Bone marrow (tissue), 2 donors: ENCODE data around the gene CEACAM19.
"Not testable (repeated sequence)": the region's sequence is repeated elsewhere in the genome, so short reads cannot be mapped to it uniquely, and the experiment has no call there.

Experiments used
- DNase-seq, 2 donors: peaks; one replicate each; lab custom pipeline; 2025; lab: John Stamatoyannopoulos, UW

Gene CEACAM19

DNA sequence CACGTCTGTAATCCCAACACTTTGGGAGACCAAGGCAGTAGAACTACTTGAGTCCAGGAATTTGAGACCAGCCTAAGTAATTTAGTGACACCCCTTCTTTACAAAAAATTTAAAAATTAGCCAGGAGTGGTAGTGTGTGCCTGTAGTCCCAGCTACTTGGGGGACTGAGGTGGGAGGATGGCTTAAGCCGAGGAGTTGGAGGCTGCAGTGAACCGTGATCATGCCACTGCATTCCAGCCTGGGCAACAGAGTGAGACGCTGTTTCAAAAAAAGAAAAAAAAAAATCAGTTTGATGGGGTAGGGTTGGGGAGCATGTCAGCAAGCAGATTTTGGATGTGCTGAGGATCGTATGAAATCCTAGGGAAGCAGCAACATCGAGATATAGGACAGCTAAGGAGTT is 4.2 kb downstream of the CEACAM19 start:
- no peak for DNase-seq

DNA sequence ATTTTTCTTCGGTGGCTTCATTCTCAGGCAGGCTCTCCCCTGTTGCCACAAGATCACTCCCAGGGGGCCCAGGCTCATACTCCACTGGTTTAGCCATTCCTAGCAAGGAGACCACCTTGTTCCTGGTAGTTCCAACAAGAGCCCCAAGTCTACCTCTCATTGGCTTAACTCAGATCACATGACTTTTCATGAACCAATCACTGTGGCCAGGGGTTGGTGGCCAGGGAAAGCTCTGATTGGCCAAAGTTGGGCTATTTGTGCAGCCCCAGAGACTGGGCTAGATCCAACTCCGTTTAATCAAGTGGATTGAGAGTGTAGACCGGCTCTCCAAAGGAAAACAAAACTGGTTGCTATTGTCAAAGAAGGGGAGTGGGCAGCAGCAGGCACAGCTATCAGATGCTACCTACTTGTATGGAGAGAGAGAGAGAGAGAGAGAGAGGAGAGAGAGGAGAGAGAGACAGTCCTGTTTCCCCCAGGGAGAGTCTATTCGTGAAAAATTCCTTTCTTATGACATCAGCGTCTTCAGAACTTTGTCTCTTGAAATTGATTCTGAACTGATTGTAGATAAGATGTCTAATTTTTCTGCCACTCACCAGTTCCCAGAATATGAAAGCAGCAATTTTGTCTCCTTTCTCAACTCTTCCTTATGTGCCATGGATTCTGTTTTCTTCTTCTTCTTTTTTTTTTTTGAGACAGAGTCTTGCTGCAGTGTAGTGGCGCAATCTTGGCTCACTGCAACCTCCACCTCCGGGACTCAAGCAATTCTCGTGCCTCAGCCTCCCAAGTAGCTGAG is 5.9 kb downstream of the CEACAM19 start:
- DNase-seq = no peak

GRCh38 chr19:44680536-44680935 is 9.3 kb downstream of the CEACAM19 start:
- no peak for DNase-seq

GRCh38 chr19:44681992-44682790 is 10.9 kb downstream of the CEACAM19 start:
- no peak for DNase-seq

- no peak for DNase-seq
Measured at GRCh38 chr19:44682807-44683206, 11.5 kb downstream of the CEACAM19 start.

- DNase-seq = no peak
Measured at GRCh38 chr19:44683434-44684210, 12.3 kb downstream of the CEACAM19 start.

DNA sequence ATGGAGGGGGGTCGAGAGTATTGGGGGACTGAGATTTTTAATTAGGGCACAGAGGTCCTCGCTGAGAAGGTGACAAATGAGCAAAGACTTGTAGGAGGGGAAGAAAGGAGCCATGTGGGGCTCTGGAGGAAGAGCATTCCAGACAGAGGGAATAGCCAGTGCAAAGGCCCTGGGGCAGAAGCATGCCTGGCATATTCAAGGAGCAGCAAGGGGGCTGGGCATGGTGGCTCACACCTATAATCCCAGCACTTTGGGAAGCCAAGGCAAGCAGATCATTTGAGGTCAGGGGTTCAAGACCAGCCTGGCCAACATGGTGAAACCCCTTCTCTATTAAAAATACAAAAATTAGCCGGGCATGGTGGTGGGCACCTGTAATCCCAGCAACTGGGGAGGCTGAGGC is 13.1 kb downstream of the CEACAM19 start:
- DNase-seq = not testable (repeated sequence)

- peak in 1 of 2 donors; percentile 11 for DNase-seq
Measured at GRCh38 chr19:44684892-44685863, 13.9 kb downstream of the CEACAM19 start.

DNA sequence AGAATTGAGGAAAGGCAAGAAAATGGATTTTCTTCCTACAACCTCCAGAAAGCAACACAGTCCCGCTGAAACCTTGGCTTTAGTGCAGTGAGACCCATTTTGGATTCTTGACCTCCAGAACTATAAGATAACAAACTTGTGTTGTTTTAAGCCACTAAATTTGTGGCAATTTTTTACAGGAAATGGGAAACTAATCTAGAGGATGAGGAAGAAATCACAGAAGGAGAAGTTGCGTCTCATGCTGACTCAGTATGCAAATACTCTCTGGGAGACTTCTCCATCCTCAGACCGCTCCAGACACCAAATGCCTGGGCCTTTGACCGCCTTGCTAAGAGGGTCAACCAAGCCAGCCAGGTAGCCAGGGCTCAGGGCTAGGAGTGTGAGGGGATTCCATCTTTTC is 14.6 kb downstream of the CEACAM19 start:
- DNase-seq = peak in 1 of 2 donors; percentile 7

GRCh38 chr19:44686896-44687295 is 15.6 kb downstream of the CEACAM19 start:
- no peak for DNase-seq

DNA sequence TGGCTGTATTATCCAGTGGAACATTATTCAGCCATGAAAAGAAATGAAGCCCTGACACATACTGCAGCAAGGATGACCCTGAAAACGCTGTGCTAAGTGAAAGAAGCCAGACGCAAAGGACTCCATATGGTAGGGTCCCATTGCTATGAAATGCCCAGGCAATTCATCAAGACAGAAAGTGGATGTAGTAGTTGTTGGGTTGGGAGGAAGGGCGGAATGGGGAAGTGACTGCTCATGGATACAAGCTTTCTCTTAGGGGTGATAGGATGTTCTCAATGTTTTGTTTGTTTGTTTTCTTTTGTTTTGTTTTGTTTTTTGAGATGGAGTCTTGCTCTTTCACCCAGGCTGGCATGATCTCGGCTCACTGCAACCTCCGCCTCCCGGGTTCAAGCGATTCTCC is 16.6 kb downstream of the CEACAM19 start:
- no peak for DNase-seq

DNA sequence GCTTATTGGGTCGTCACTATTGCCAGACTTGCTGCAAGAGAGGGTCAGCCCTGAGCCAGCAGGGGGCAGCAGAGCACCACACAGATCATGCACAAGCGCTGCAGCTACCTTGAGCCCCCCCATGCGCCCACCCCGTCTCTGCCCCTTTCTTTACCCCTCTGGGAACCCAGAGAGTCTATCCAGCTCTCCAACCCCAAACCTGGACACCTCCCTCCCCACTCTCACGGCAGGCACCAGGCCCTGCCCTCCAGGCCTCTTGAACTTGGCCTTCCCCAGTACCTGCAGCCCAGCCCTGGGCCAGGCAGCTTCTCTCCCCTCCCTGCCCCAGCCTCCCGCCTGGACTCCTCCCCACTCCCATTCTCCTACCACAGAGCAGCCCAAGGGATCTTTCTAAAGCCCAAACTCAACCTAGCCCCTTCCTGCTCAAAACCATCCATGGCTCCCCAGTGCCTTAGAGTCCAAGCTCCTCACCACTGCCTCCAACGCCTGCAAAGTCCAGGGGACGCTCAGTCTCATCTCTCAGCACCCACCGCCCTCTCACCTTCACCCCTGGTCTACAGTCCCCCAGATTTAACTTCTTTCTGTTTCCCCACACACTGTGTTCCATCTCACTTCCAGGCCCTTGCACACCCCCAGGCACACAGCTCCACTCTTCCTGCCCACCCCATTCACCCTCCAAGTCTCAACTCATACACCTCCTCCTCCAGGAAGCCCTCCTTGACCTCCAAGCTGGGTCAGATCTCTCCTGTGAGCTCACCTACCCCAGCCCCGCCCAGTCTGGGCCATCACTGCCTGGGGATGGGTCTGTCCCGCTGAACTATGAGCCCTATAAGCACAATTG is 18.2 kb downstream of the CEACAM19 start:
- peak; percentile 44 to 50 for DNase-seq

- no peak for DNase-seq
Measured at GRCh38 chr19:44690131-44690440, 18.8 kb downstream of the CEACAM19 start.

DNA sequence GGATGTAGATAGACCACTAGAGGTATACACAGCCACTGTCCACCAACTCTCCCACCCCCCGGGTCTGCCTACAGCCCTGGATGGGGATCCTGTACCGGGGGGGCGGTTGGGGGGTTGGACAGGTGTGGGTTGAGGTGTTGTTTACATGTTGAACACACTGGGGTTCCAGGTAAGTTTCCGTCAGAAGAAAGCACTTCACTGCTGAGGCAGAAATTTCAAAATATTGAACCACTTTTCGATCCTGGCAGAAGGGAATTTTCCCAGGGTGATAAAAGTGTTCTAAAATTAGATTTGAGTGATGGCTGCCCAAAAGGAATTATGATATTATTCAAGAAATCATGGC is 21.1 kb downstream of the CEACAM19 start:
- DNase-seq = no peak

- no peak for DNase-seq
Measured at GRCh38 chr19:44694184-44694579, 22.9 kb downstream of the CEACAM19 start.

DNA sequence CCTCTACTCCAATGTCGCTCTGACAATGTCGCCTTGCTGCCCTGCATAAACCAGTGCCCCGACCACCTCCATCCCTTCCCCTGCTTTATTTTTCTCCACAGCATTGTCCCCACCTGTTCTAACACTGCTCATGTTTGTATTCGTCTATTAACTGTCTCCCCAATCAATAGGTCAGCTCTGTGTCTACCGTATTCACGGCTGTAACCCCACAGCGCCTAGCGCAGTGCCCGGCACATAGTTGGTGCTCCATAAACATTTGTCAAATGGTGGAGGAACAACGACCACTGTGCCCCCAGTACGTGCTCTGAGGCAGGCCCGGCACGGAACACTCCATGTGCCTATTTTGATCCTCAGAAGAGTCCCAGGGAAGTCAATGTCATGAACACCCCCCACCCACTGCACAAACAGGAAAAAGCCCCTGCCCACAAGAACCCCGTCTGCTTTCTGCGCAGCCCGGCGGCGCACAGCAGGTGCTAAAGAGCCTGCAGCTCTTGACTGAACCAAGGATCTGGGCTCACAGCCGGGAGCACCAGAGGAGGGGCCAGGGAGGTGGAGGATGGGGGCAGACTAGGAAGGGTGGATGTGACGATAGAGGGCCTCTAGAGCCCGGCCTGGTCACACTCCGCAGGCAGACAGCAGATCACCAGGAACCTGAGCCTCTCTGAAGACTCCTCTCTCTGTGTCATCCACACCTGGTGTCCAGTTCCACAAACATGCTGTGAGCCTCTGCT is 25.8 kb downstream of the CEACAM19 start:
- DNase-seq = no peak

- DNase-seq = no peak
Measured at GRCh38 chr19:44697670-44698034, 26.4 kb downstream of the CEACAM19 start.

- DNase-seq = no peak
Measured at GRCh38 chr19:44698492-44699201, 27.4 kb downstream of the CEACAM19 start, which contains the start of gene CEACAM16. TSS of gene CEACAM16 (plus strand) at chr19:44699151. CDS start at chr19:44701457, 2,306 bp downstream.

- no peak for DNase-seq
Measured at GRCh38 chr19:44700547-44700946, 29.3 kb downstream of the CEACAM19 start.
